ENCODE measurements around the gene MYO7A.

Gene MYO7A

GRCh38 chr11:77174559-77174958 lies 46.5 kb downstream of the MYO7A start:
- H3K27ac ChIP-seq (ENCODE audit: low read length) = no peak overlapping the region

GRCh38 chr11:77175021-77175842 lies 47.2 kb downstream of the MYO7A start:
- Histone ChIP-seq H3K27me3 (replicated peaks; ENCODE audit: insufficient read depth, low read length) (no peaks in the 10 kb centered on the region), H3K36me3 (replicated peaks; ENCODE audit: insufficient read depth, low read length) (no peaks in the 10 kb centered on the region), H3K9me3 (replicated peaks; ENCODE audit: insufficient read depth, low read length) (no peaks in the 10 kb centered on the region), H3K79me2 (ENCODE audit: low read length) (no peaks in the 10 kb centered on the region), H3K4me3 (ENCODE audit: low read length) (no peak overlapping the region), H2AFZ (ENCODE audit: low read length) (no peak overlapping the region), H3K4me2 (ENCODE audit: low read depth, low read length) (no peak overlapping the region), H4K20me1 (ENCODE audit: insufficient read depth, low read length) (no peaks in the 10 kb centered on the region), H3K9me2 (replicated peaks; ENCODE audit: insufficient read depth, low read length) (no peaks in the 10 kb centered on the region), H3K4me1 (ENCODE audit: low read length) (no peaks in the 10 kb centered on the region), H3K27ac (ENCODE audit: low read length) (no peak overlapping the region), H3F3A (ENCODE audit: insufficient read depth, low read length) (no peaks in the 10 kb centered on the region), H3K9ac (ENCODE audit: low read length) (no peak overlapping the region)
- TF ChIP-seq EZH2 (optimal IDR thresholded peaks at IDR 0.05; ENCODE audit: low read depth, low read length) (no peak), EZH2phosphoT487 (IDR thresholded peaks at IDR 0.05; ENCODE audit: low read length) (no peak), CTCF (IDR thresholded peaks at IDR 0.05; ENCODE audit: low read length) (no peak)
- no peak for DNase-seq

More at GRCh38 chr11:77174559-77174958, 46.5 kb downstream of the MYO7A start:
- H3K9me3 ChIP-seq (replicated peaks; ENCODE audit: insufficient read depth, low read length) = no peaks in the 10 kb centered on the region
- no peaks in the 10 kb centered on the region for H4K20me1 ChIP-seq (ENCODE audit: insufficient read depth, low read length)
- no peaks in the 10 kb centered on the region for H3K4me1 ChIP-seq (ENCODE audit: low read length)
- no peaks in the 10 kb centered on the region for H3K79me2 ChIP-seq (ENCODE audit: low read length)
- H3F3A ChIP-seq (ENCODE audit: insufficient read depth, low read length) = no peaks in the 10 kb centered on the region
- DNase-seq = no peak
- no peak for TF ChIP-seq EZH2phosphoT487 (IDR thresholded peaks at IDR 0.05; ENCODE audit: low read length)
- TF ChIP-seq EZH2 (optimal IDR thresholded peaks at IDR 0.05; ENCODE audit: low read depth, low read length) = no peak
- TF ChIP-seq CTCF (IDR thresholded peaks at IDR 0.05; ENCODE audit: low read length) = no peak
- H3K9ac ChIP-seq (ENCODE audit: low read length) = no peak overlapping the region
- H3K4me3 ChIP-seq (ENCODE audit: low read length) = no peak overlapping the region
- H3K9me2 ChIP-seq (replicated peaks; ENCODE audit: insufficient read depth, low read length) = no peaks in the 10 kb centered on the region
- no peak overlapping the region for H3K4me2 ChIP-seq (ENCODE audit: low read depth, low read length)
- H3K36me3 ChIP-seq (replicated peaks; ENCODE audit: insufficient read depth, low read length) = no peaks in the 10 kb centered on the region
- no peak overlapping the region for H2AFZ ChIP-seq (ENCODE audit: low read length)
- H3K27me3 ChIP-seq (replicated peaks; ENCODE audit: insufficient read depth, low read length) = no peaks in the 10 kb centered on the region

- H2AFZ ChIP-seq (ENCODE audit: low read length) = no peak overlapping the region
These were observed 48.0 kb downstream of the MYO7A start for GRCh38 chr11:77175869-77176539.

More at GRCh38 chr11:77175869-77176539, 48.0 kb downstream of the MYO7A start:
- no peaks in the 10 kb centered on the region for H3K9me2 ChIP-seq (replicated peaks; ENCODE audit: insufficient read depth, low read length)
- H4K20me1 ChIP-seq (ENCODE audit: insufficient read depth, low read length) = no peaks in the 10 kb centered on the region
- no peak for DNase-seq
- no peaks in the 10 kb centered on the region for H3K4me1 ChIP-seq (ENCODE audit: low read length)
- no peaks in the 10 kb centered on the region for H3K9me3 ChIP-seq (replicated peaks; ENCODE audit: insufficient read depth, low read length)
- no peaks in the 10 kb centered on the region for H3K36me3 ChIP-seq (replicated peaks; ENCODE audit: insufficient read depth, low read length)
- no peaks in the 10 kb centered on the region for H3K79me2 ChIP-seq (ENCODE audit: low read length)
- no peaks in the 10 kb centered on the region for H3F3A ChIP-seq (ENCODE audit: insufficient read depth, low read length)
- H3K4me3 ChIP-seq (ENCODE audit: low read length) = no peak overlapping the region
- no peak overlapping the region for H3K4me2 ChIP-seq (ENCODE audit: low read depth, low read length)
- no peak for TF ChIP-seq EZH2 (optimal IDR thresholded peaks at IDR 0.05; ENCODE audit: low read depth, low read length)
- no peak for TF ChIP-seq EZH2phosphoT487 (IDR thresholded peaks at IDR 0.05; ENCODE audit: low read length)
- no peak for TF ChIP-seq CTCF (IDR thresholded peaks at IDR 0.05; ENCODE audit: low read length)
- no peak overlapping the region for H3K9ac ChIP-seq (ENCODE audit: low read length)
- H3K27ac ChIP-seq (ENCODE audit: low read length) = no peak overlapping the region
- no peaks in the 10 kb centered on the region for H3K27me3 ChIP-seq (replicated peaks; ENCODE audit: insufficient read depth, low read length)

Measured in MM.1S (cell line).